Superior temporal gyrus (tissue), 1 donor: ENCODE data around the gene SKIC2.
"Not testable (repeated sequence)": the region's sequence is repeated elsewhere in the genome, so short reads cannot be mapped to it uniquely, and the experiment has no call there.

ENCODE experiments used
- DNase-seq: peaks from one replicate; pipeline ENCODE4 v3.0.0-alpha.2; 2016; ENCODE audit errors: extremely low spot score

Gene SKIC2

GRCh38 chr6:32004864-32005537 lies 46.0 kb downstream of the SKIC2 start:
- DNase-seq, result not testable (repeated sequence)

GRCh38 chr6:32005538-32005880 lies 46.5 kb downstream of the SKIC2 start:
- not testable (repeated sequence) for DNase-seq

GRCh38 chr6:32005991-32006529 lies 47.1 kb downstream of the SKIC2 start:
- not testable (repeated sequence) for DNase-seq

- DNase-seq, result not testable (repeated sequence)
Measured at GRCh38 chr6:32007086-32007485, 48.1 kb downstream of the SKIC2 start.

GRCh38 chr6:32008037-32008436 lies 49.1 kb downstream of the SKIC2 start:
- not testable (repeated sequence) for DNase-seq

- not testable (repeated sequence) for DNase-seq
Measured at GRCh38 chr6:32008616-32009015, 49.6 kb downstream of the SKIC2 start.

GRCh38 chr6:32009537-32009936 lies 50.6 kb downstream of the SKIC2 start:
- not testable (repeated sequence) for DNase-seq

- not testable (repeated sequence) for DNase-seq
Measured at GRCh38 chr6:32010856-32011530, 52.0 kb downstream of the SKIC2 start.

- DNase-seq, result not testable (repeated sequence)
Measured at GRCh38 chr6:32012941-32013617, 54.1 kb downstream of the SKIC2 start.

- DNase-seq, result not testable (repeated sequence)
Measured at GRCh38 chr6:32013738-32014137, 54.8 kb downstream of the SKIC2 start.

GRCh38 chr6:32014547-32014946 lies 55.6 kb downstream of the SKIC2 start, which contains the start of gene C4B:
C4B (plus strand) TSS chr6:32014795; CDS start chr6:32014846, 51 bp downstream.
- DNase-seq, result not testable (repeated sequence)
